ENCODE data around the gene NSD2.
"Not testable (repeated sequence)": the region's sequence is repeated elsewhere in the genome, so short reads cannot be mapped to it uniquely, and the experiment has no call there.

Gene NSD2

GRCh38 chr4:1842339-1842895 lies 28.8 kb upstream of the NSD2 start:
- TF ChIP-seq CTCF (conservative IDR thresholded peaks at IDR 0.05; ENCODE audit: low read depth, low read length): peak; percentile 27
- DNase-seq (ENCODE audit: low read depth): peak; percentile 51
- H3K4me3 ChIP-seq (ENCODE audit: low read depth, low read length): no peak overlapping the region

GRCh38 chr4:1842993-1843448 lies 28.2 kb upstream of the NSD2 start:
- H3K4me3 ChIP-seq (ENCODE audit: low read depth, low read length): no peak overlapping the region
- TF ChIP-seq CTCF (conservative IDR thresholded peaks at IDR 0.05; ENCODE audit: low read depth, low read length): no peak
- peak; percentile 96 for DNase-seq (ENCODE audit: low read depth)

GRCh38 chr4:1843852-1844251 lies 27.3 kb upstream of the NSD2 start:
- peak; percentile 82 for DNase-seq (ENCODE audit: low read depth)
- no peak for TF ChIP-seq CTCF (conservative IDR thresholded peaks at IDR 0.05; ENCODE audit: low read depth, low read length)
- H3K4me3 ChIP-seq (ENCODE audit: low read depth, low read length): no peak overlapping the region

GRCh38 chr4:1844618-1845017 lies 26.6 kb upstream of the NSD2 start:
- not testable (repeated sequence) for H3K4me3 ChIP-seq (ENCODE audit: low read depth, low read length); DNase-seq (ENCODE audit: low read depth)

DNA sequence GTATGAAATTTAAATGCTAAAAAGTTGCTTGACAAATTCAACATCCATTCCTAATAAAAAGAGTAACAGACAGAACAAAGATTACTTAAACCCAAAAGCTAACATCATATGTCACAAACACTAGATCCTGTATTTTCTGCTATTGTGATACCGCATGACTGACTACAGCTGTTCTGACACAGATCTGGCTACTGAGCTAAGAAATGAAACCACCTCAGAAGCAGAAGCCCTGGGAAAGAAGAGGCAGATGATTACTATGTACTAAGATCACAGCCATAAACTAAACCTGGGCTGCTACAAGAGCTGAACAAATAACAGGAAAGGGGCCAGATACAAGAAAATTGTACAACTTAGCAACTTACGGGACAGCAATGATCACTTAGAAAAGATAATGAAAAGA lies 24.6 kb upstream of the NSD2 start:
- H3K4me3 ChIP-seq (ENCODE audit: low read depth, low read length): no peak overlapping the region
- no peak for TF ChIP-seq CTCF (conservative IDR thresholded peaks at IDR 0.05; ENCODE audit: low read depth, low read length)
- peak; percentile 19 for DNase-seq (ENCODE audit: low read depth)

DNA sequence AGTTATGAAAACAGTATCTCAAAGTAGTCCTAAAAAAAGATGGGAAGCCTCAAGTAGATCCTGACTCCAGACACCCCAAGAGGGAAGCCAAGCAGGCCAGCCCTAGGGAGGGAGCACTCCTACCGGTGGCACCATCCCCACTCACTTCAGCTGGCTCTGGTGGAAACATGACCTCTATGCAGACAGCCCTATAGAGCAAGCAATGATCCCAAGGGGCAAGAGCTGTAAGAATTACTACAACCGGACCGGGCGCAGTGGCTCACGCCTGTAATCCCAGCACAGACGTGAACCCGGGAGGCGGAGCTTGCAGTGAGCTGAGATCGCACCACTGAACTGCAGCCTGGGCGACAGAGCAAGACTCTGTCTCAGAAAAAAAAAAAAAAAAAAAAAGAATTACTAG lies 20.9 kb upstream of the NSD2 start:
- no peak overlapping the region for H3K4me3 ChIP-seq (ENCODE audit: low read depth, low read length)
- DNase-seq (ENCODE audit: low read depth): no peak
- no peak for TF ChIP-seq CTCF (conservative IDR thresholded peaks at IDR 0.05; ENCODE audit: low read depth, low read length)

- DNase-seq (ENCODE audit: low read depth): peak; percentile 23
- no peak overlapping the region for H3K4me3 ChIP-seq (ENCODE audit: low read depth, low read length)
- peak; percentile 16 for TF ChIP-seq CTCF (conservative IDR thresholded peaks at IDR 0.05; ENCODE audit: low read depth, low read length)
Observed at GRCh38 chr4:1851160-1851559, 20.0 kb upstream of the NSD2 start.
